Measurements from ENCODE around the gene MINDY4. TPM values are rescaled to one million over a fixed set of nuclear protein-coding genes. Genes with fewer than 3 reads are reported as not detected.

MINDY4 gene
- total and polyA plus RNA-seq, 2 of the 8 experiments (the other 6 are each of a cell fraction or from before 2014, with no cell fraction given): 1.3 to 3.6 TPM

- Histone ChIP-seq H3K23me2 (ENCODE audit: low read depth, low read length) (no peaks in the 10 kb centered on the region), H2BK20ac (ENCODE audit: low read length) (no peak overlapping the region), H4K91ac (replicated peaks; ENCODE audit: insufficient read length, low read length) (no peak overlapping the region), H3K4ac (replicated peaks; ENCODE audit: insufficient read length, low read depth, low read length) (no peak overlapping the region), H3K14ac (ENCODE audit: insufficient read length) (no peak overlapping the region), H2AK5ac (ENCODE audit: low read depth, low read length) (no peak overlapping the region), H3K4me1 (replicated peaks in 1 of 4; ENCODE audit: control insufficient read depth in 3 of 4, insufficient read depth in 4 of 4, low read length in 3 of 4) (peaks cover 0 to 1% (median 0%) of the 10 kb centered on the region in 4 experiments; a peak in 1 of 7 replicates), H2BK5ac (ENCODE audit: low read depth, low read length) (no peak overlapping the region), H3K79me2 (ENCODE audit: control insufficient read depth in 1 of 2, insufficient read depth in 2 of 2, low read length in 2 of 2) (no peaks in the 10 kb centered on the region), H2BK12ac (ENCODE audit: low read depth, low read length) (no peak overlapping the region), H3K9me3 (ENCODE audit: insufficient read depth in 2 of 2, low read depth in 1 of 2, low read length in 1 of 2) (no peaks in the 10 kb centered on the region), H4K8ac (ENCODE audit: extremely low read depth, insufficient read depth, low read length) (no peak overlapping the region; the same call in 1 of the 2 replicates), H3K36me3 (ENCODE audit: control insufficient read depth in 2 of 4, insufficient read depth in 4 of 4, low read length in 3 of 4) (no peaks in the 10 kb centered on the region), H2BK120ac (replicated peaks; ENCODE audit: low read depth, low read length) (no peak overlapping the region), H3K27ac (ENCODE audit: low read depth, low read length) (no peak overlapping the region), H2BK15ac (ENCODE audit: low read length) (no peak overlapping the region; the same call in 1 of the 2 replicates), H3K56ac (replicated peaks; ENCODE audit: insufficient read length, low read depth, low read length) (no peak overlapping the region), H3K23ac (ENCODE audit: insufficient read length) (no peak overlapping the region), H3K9ac (replicated peaks in 1 of 4; ENCODE audit: extremely low read depth in 1 of 4, low read depth in 3 of 4, low read length in 3 of 4) (no peak overlapping the region), H3K4me3 (ENCODE audit: extremely low read depth in 1 of 4, insufficient read depth in 2 of 4, low read depth in 3 of 4, low read length in 4 of 4) (no peak overlapping the region), H3K79me1 (ENCODE audit: low read depth, low read length) (no peaks in the 10 kb centered on the region), H3K4me2 (ENCODE audit: insufficient read depth in 1 of 2, low read depth in 2 of 2, low read length in 2 of 2) (no peak overlapping the region), H3K27me3 (replicated peaks in 1 of 4; ENCODE audit: control insufficient read depth in 3 of 4, extremely low read depth in 1 of 4, insufficient read depth in 3 of 4, low read length in 3 of 4) (peaks cover 0 to 2% (median 0%) of the 10 kb centered on the region in 4 experiments; a peak in 1 of 7 replicates), H2AFZ (ENCODE audit: low read length) (no peak overlapping the region), H3K18ac (ENCODE audit: extremely low read depth, low read length) (no peak overlapping the region), H4K5ac (ENCODE audit: insufficient read length, low read depth, low read length) (no peak overlapping the region), H4K20me1 (replicated peaks in 1 of 2; ENCODE audit: control insufficient read depth in 1 of 2, insufficient read depth in 2 of 2, low read length in 2 of 2) (peaks cover 0 to 3% of the 10 kb centered on the region in 2 experiments)
- DNase-seq (ENCODE audit: low read depth in 1 of 2, low spot score in 2 of 2) (no peak), FAIRE-seq (no peak)
- 87% methylated on average over 11 of the region's 11 CpGs; no CpG with 5 or more reads in 1 of the 2 experiments for WGBS, 2 experiments (ENCODE audit: extremely low coverage in 1 of 2, insufficient coverage in 1 of 2, insufficient read length in 1 of 2, insufficient replicate concordance in 2 of 2, low coverage in 1 of 2, low lambda C conversion rate in 2 of 2, missing lambda C conversion rate in 1 of 2)
- ChIA-PET CTCF (ENCODE audit: partially characterized antibody) (interaction anchor here (0.9 to 3.8 kb wide), 12 partner anchors 9 to 112 kb away, joined by 3 to 27 read pairs (median 6); no protein-coding TSS in a partner anchor), POLR2A (ENCODE audit: partially characterized antibody) (interaction anchor here (0.7 kb wide), 1 partner anchor 32 kb away, joined by 3 read pairs; no protein-coding TSS in a partner anchor)
- TF ChIP-seq SP2 (IDR thresholded peaks at IDR 0.05; ENCODE audit: low read length): no peak
- no peak for TF ChIP-seq KDM5A (IDR thresholded peaks at IDR 0.05; ENCODE audit: low read length)
- TF ChIP-seq ZNF274 (IDR thresholded peaks at IDR 0.05; ENCODE audit: borderline replicate concordance, extremely low read depth, low read length): no peak
- TF ChIP-seq SP4 (IDR thresholded peaks at IDR 0.05; ENCODE audit: low read length): no peak
- TF ChIP-seq SIRT6 (IDR thresholded peaks at IDR 0.05; ENCODE audit: low read length): no peak
- TF ChIP-seq KDM4A (IDR thresholded peaks at IDR 0.05; ENCODE audit: low read depth, low read length, severe bottlenecking): no peak
- no peak for TF ChIP-seq BRCA1 (IDR thresholded peaks at IDR 0.05; ENCODE audit: low read depth, low read length)
- no peak for TF ChIP-seq RBBP5 (IDR thresholded peaks at IDR 0.05; ENCODE audit: borderline replicate concordance, low read depth, low read length)
- no peak for TF ChIP-seq HDAC2 (IDR thresholded peaks at IDR 0.05; ENCODE audit: borderline replicate concordance in 1 of 2, low read depth in 2 of 2, low read length in 2 of 2)
- no peak for TF ChIP-seq SUZ12 (IDR thresholded peaks at IDR 0.05; ENCODE audit: low read length)
- TF ChIP-seq ATF3 (IDR thresholded peaks at IDR 0.05; ENCODE audit: insufficient read depth, low read depth, low read length): no peak
- no peak for TF ChIP-seq RFX5 (IDR thresholded peaks at IDR 0.05; ENCODE audit: borderline replicate concordance, low read depth, low read length)
Measured at GRCh38 chr7:30906515-30907240, 135.5 kb downstream of the MINDY4 start.

Data from H1 (cell line).